ENCODE measurements around the gene MYRIP. TPM values are rescaled to one million over a fixed set of nuclear protein-coding genes. Genes with fewer than 3 reads are reported as not detected.

MYRIP gene
- total RNA-seq, 4 donors from 2014 or later: 3.5 to 31.1 (median 12.1) TPM

- H3K4me1 ChIP-seq: no peaks in the 10 kb centered on the region
- no peaks in the 10 kb centered on the region for H3K9me3 ChIP-seq
- H3K36me3 ChIP-seq: no peaks in the 10 kb centered on the region
- H3K27ac ChIP-seq: no peak overlapping the region
- intact Hi-C loops (cut with DNase I; ENCODE audit: low total_unique reads): no loop called here
- no peak for DNase-seq
- no peak for TF ChIP-seq CTCF (IDR thresholded peaks at IDR 0.05)
- TF ChIP-seq POLR2A (IDR thresholded peaks at IDR 0.05): no peak
- no peaks in the 10 kb centered on the region for H3K27me3 ChIP-seq
- H3K4me3 ChIP-seq: no peak overlapping the region
These were observed 161.6 kb downstream of the MYRIP start for GRCh38 chr3:39970982-39971381.

- no peaks in the 10 kb centered on the region for H3K9me3 ChIP-seq
- no peak for TF ChIP-seq CTCF (IDR thresholded peaks at IDR 0.05)
- TF ChIP-seq POLR2A (IDR thresholded peaks at IDR 0.05): no peak
- no peaks in the 10 kb centered on the region for H3K36me3 ChIP-seq
- no peaks in the 10 kb centered on the region for H3K27me3 ChIP-seq
- H3K4me3 ChIP-seq: no peak overlapping the region
- H3K27ac ChIP-seq: no peak overlapping the region
- DNase-seq: no peak
- intact Hi-C loops (cut with DNase I; ENCODE audit: low total_unique reads): no loop called here
- H3K4me1 ChIP-seq: no peaks in the 10 kb centered on the region
These were observed 162.2 kb downstream of the MYRIP start for GRCh38 chr3:39971559-39972031.

- Histone ChIP-seq H3K27me3 (no peaks in the 10 kb centered on the region), H3K9me3 (no peaks in the 10 kb centered on the region), H3K4me3 (no peak overlapping the region), H3K4me1 (no peaks in the 10 kb centered on the region), H3K27ac (no peak overlapping the region), H3K36me3 (no peaks in the 10 kb centered on the region)
- DNase-seq: no peak
- intact Hi-C loops (cut with DNase I; ENCODE audit: low total_unique reads): no loop called here
- no peak for TF ChIP-seq POLR2A (IDR thresholded peaks at IDR 0.05)
- no peak for TF ChIP-seq CTCF (IDR thresholded peaks at IDR 0.05)
These were observed 163.1 kb downstream of the MYRIP start for GRCh38 chr3:39972508-39972907.

- no peak for DNase-seq
- no peaks in the 10 kb centered on the region for H3K36me3 ChIP-seq
- H3K27me3 ChIP-seq: no peaks in the 10 kb centered on the region
- no peaks in the 10 kb centered on the region for H3K9me3 ChIP-seq
- TF ChIP-seq CTCF (IDR thresholded peaks at IDR 0.05): no peak
- TF ChIP-seq POLR2A (IDR thresholded peaks at IDR 0.05): no peak
- no peak overlapping the region for H3K27ac ChIP-seq
- intact Hi-C loops (cut with DNase I; ENCODE audit: low total_unique reads): no loop called here
- no peaks in the 10 kb centered on the region for H3K4me1 ChIP-seq
- no peak overlapping the region for H3K4me3 ChIP-seq
These were observed 167.8 kb downstream of the MYRIP start for GRCh38 chr3:39977058-39977794.

GRCh38 chr3:39978308-39978707 is 168.9 kb downstream of the MYRIP start:
- TF ChIP-seq POLR2A (IDR thresholded peaks at IDR 0.05) (no peak), CTCF (IDR thresholded peaks at IDR 0.05) (no peak)
- no peak overlapping the region for H3K4me3 ChIP-seq
- intact Hi-C loops (cut with DNase I; ENCODE audit: low total_unique reads): no loop called here

More at GRCh38 chr3:39978308-39978707, 168.9 kb downstream of the MYRIP start:
- Histone ChIP-seq H3K36me3 (no peaks in the 10 kb centered on the region), H3K27ac (no peak overlapping the region), H3K9me3 (no peaks in the 10 kb centered on the region), H3K4me1 (no peaks in the 10 kb centered on the region), H3K27me3 (no peaks in the 10 kb centered on the region)
- DNase-seq: no peak

Measured in uterus (tissue), 4 donors.